Peyer's patch (tissue), 4 donors: ENCODE data around the gene PNLIPRP1. TPM values are rescaled to one million over a fixed set of nuclear protein-coding genes. Genes with fewer than 3 reads are reported as not detected.

Experiments used
- DNase-seq, 3 donors: peaks; one replicate each; pipeline ENCODE4 v3.0.0-alpha.2; 2017 to 2019
- H3K27ac ChIP-seq, 4 donors: fragments of 200-600 bp; sonication (generic); one replicate each; pipeline ENCODE4 v1.5.1; 2016 to 2019
- H3K27me3 ChIP-seq, 2 donors: fragments of 200-600 bp; sonication (generic); one replicate each; pipeline ENCODE4 v1.5.1; 2019
- H3K36me3 ChIP-seq, 3 donors: fragments of 200-600 bp; sonication (generic); one replicate each; pipeline ENCODE4 v1.5.1; 2016 to 2019
- H3K4me1 ChIP-seq, 4 donors: fragments of 200-600 bp; sonication (generic); one replicate each; pipeline ENCODE4 v1.5.1; 2016 to 2019
- H3K4me3 ChIP-seq, 4 donors: fragments of 200-600 bp; sonication (generic); 1 replicate in 3 of 4; 2 replicates in 1 of 4; pipeline ENCODE4 v1.5.1; 2016 to 2019; ENCODE audit warnings: mild to moderate bottlenecking in 1 of 4
- H3K9me3 ChIP-seq, 4 donors: fragments of 200-600 bp; sonication (generic); one replicate each; pipeline ENCODE4 v1.5.1; 2016 to 2019; ENCODE audit warnings: mild to moderate bottlenecking in 1 of 4
- CTCF ChIP-seq, 6 experiments: fragments of 450-650 bp in 4 of 6; fragments of 200-600 bp in 2 of 6; sonication (generic) in 1 of 6; IDR thresholded peaks; one replicate each; pipeline ENCODE4 v1.5.1; 2017 to 2019; ENCODE audit warnings: antibody characterized with exemption in 6 of 6, mild to moderate bottlenecking in 3 of 6, moderate library complexity in 1 of 6
- POLR2A ChIP-seq, 2 donors: fragments of 450-650 bp; IDR thresholded peaks; one replicate each; pipeline ENCODE4 v1.5.1; 2017; ENCODE audit warnings: antibody characterized with exemption in 2 of 2, mild to moderate bottlenecking in 2 of 2, moderate library complexity in 2 of 2
- total RNA-seq, 4 donors: library from RNA; depleted of rRNA; stranded (reverse); fragments of >200 nt; gene quantifications; one replicate each; pipeline ENCODE4 v1.1.0, GENCODE V29; 2016

Gene PNLIPRP1
- not detected for total RNA-seq

GRCh38 chr10:116590590-116591444, at the start of gene PNLIPRP1:
TSS of gene PNLIPRP1 (plus strand) at chr10:116590959. CDS start at chr10:116591130, 171 bp downstream.
- Histone ChIP-seq H3K27ac (no peak within 1 kb of the TSS), H3K9me3 (no peaks in the 10 kb centered on the region), H3K4me3 (no peak within 1 kb of the TSS), H3K27me3 (no peaks in the 10 kb centered on the region), H3K36me3 (no peaks in the 10 kb centered on the region), H3K4me1 (peaks cover 0 to 15% (median 0%) of the 10 kb centered on the region in 4 donors)
- no peak for TF ChIP-seq POLR2A (IDR thresholded peaks at IDR 0.05)
- TF ChIP-seq CTCF (IDR thresholded peaks at IDR 0.05) = no peak
- no peak for DNase-seq

- Histone ChIP-seq H3K4me3 (no peak overlapping the region), H3K27ac (no peak overlapping the region), H3K4me1 (no peaks in the 10 kb centered on the region), H3K9me3 (no peaks in the 10 kb centered on the region), H3K36me3 (no peaks in the 10 kb centered on the region), H3K27me3 (no peaks in the 10 kb centered on the region)
- TF ChIP-seq POLR2A (IDR thresholded peaks at IDR 0.05) (no peak), CTCF (IDR thresholded peaks at IDR 0.05) (no peak)
- DNase-seq = no peak
Observed at GRCh38 chr10:116542007-116542677, 48.6 kb upstream of the PNLIPRP1 start.

GRCh38 chr10:116545122-116545521, 45.6 kb upstream of the PNLIPRP1 start:
- Histone ChIP-seq H3K36me3 (no peaks in the 10 kb centered on the region), H3K9me3 (no peaks in the 10 kb centered on the region), H3K4me3 (no peak overlapping the region), H3K4me1 (no peaks in the 10 kb centered on the region), H3K27me3 (no peaks in the 10 kb centered on the region), H3K27ac (no peak overlapping the region)
- TF ChIP-seq POLR2A (IDR thresholded peaks at IDR 0.05) (no peak), CTCF (IDR thresholded peaks at IDR 0.05) (no peak)
- no peak for DNase-seq

GRCh38 chr10:116545756-116546155, 45.0 kb upstream of the PNLIPRP1 start, which contains the start of gene PNLIP:
TSS of gene PNLIP (plus strand) at chr10:116545931. CDS start at chr10:116546093, 162 bp downstream.
- no peaks in the 10 kb centered on the region for H3K36me3 ChIP-seq
- H3K27me3 ChIP-seq = no peaks in the 10 kb centered on the region
- no peaks in the 10 kb centered on the region for H3K9me3 ChIP-seq
- H3K4me1 ChIP-seq = no peaks in the 10 kb centered on the region
- no peak for TF ChIP-seq CTCF (IDR thresholded peaks at IDR 0.05)
- TF ChIP-seq POLR2A (IDR thresholded peaks at IDR 0.05) = no peak
- DNase-seq = no peak
- no peak within 1 kb of the TSS for H3K27ac ChIP-seq
- no peak within 1 kb of the TSS for H3K4me3 ChIP-seq

- Histone ChIP-seq H3K9me3 (no peaks in the 10 kb centered on the region), H3K4me3 (no peak overlapping the region), H3K36me3 (no peaks in the 10 kb centered on the region), H3K4me1 (no peaks in the 10 kb centered on the region), H3K27me3 (no peaks in the 10 kb centered on the region), H3K27ac (no peak overlapping the region)
- DNase-seq = no peak
- TF ChIP-seq CTCF (IDR thresholded peaks at IDR 0.05) (no peak), POLR2A (IDR thresholded peaks at IDR 0.05) (no peak)
Observed at GRCh38 chr10:116548301-116548700, 42.5 kb upstream of the PNLIPRP1 start.
